ENCODE results near the gene TBXA2R. TPM values are rescaled to one million over a fixed set of nuclear protein-coding genes. Genes with fewer than 3 reads are reported as not detected.

Gene TBXA2R
- total RNA-seq, 1 donor from 2014 or later = 4.5 TPM

DNA sequence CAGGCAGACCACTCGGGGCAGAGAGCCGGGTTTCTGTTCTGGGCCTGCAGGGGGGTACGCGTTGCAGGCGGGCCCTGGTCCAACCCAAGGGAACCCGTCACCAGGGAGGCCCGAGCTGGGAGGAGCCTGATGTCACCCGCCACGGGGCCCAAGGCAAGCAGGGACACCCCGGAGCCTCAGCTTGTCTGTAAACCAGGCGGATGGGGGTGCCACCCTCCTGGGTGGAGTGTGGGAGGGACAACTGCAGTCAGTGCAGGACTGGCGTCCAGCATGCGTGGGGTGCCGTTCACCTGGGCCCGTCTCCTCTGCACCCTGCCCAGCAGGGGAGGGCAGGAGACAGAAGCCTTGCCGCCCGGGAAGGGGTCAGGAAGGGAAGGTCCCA is 12.9 kb upstream of the TBXA2R start:
- no peak for DNase-seq (ENCODE audit: low spot score)

- DNase-seq (ENCODE audit: low spot score) = no peak
Measured at GRCh38 chr19:3618811-3619630, 12.3 kb upstream of the TBXA2R start.

- DNase-seq (ENCODE audit: low spot score) = no peak
Measured at GRCh38 chr19:3618144-3618810, 11.6 kb upstream of the TBXA2R start.

- DNase-seq (ENCODE audit: low spot score) = no peak
Measured at GRCh38 chr19:3617463-3617862, 10.8 kb upstream of the TBXA2R start.

DNA sequence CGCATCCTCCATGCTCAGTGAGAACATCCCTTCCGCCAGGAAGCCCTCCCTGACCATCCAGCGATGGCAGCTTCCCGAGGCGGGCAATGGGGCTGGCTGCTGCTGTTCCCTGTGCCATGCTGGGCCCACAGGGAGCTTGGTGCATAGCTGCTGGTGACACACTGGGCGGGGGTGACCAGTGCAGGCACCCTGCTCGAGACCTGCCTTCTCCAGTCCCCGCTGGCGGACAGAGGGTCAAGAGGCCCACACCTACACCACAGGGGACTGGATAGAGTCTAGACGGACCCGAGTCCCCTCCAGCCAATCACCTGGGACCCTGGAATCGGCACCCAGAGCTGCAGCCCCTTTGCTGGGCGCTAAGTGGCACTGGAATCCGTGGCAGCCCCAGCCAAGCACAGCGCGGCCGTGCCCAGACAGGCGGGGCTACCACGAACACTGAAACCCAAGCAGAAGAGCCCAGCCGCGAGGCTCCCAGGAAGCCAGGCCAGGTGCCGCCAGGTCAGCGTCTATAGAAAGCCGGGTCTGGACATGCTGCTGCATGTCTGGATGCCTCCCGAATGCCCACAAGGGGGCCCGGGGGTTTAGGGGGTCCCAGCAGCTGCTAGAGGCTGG is 9.0 kb upstream of the TBXA2R start:
- DNase-seq (ENCODE audit: low spot score) = no peak

- no peak for DNase-seq (ENCODE audit: low spot score)
Measured at GRCh38 chr19:3614858-3615505, 8.3 kb upstream of the TBXA2R start.

DNA sequence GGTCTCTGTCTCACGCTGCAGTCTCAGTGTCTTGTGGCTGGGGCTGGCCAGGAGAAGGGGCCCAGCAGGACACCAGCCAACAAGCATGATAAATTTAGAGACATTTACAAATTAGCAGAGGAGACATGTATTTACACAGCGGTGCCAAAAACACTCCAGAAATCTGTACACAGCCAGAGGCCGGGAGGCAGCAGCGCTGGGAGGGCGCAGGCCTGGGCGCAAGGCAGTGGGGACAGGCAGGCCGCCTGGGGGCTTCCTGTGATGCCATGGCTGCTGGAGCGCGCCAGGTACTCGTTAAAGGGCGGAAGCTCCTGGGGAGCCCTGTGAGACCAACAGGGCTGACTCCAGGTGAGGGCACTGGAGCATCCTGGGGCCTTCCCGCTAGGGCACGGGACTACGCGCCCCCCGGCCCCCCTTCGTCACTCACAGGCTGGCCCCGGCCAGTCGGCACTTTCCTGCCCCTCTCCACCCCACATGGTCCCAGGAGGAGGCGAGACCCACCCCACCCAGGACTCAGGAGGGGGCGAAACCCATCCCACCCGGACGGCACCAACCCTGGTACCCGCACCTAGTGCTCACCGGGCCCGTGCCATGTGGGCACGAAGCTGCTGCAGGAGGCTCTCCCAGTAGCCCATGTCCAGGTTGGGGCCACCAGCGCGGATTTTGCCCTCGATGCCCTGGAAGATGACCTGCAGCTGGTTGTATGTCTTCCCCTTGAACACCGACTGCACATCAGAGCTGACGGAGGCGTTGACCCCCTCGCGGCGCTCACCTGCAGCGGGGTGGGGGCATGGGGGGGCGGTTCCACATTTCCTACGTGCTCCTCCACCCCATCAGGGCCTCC is 7.4 kb upstream of the TBXA2R start:
- DNase-seq (ENCODE audit: low spot score) = no peak

DNA sequence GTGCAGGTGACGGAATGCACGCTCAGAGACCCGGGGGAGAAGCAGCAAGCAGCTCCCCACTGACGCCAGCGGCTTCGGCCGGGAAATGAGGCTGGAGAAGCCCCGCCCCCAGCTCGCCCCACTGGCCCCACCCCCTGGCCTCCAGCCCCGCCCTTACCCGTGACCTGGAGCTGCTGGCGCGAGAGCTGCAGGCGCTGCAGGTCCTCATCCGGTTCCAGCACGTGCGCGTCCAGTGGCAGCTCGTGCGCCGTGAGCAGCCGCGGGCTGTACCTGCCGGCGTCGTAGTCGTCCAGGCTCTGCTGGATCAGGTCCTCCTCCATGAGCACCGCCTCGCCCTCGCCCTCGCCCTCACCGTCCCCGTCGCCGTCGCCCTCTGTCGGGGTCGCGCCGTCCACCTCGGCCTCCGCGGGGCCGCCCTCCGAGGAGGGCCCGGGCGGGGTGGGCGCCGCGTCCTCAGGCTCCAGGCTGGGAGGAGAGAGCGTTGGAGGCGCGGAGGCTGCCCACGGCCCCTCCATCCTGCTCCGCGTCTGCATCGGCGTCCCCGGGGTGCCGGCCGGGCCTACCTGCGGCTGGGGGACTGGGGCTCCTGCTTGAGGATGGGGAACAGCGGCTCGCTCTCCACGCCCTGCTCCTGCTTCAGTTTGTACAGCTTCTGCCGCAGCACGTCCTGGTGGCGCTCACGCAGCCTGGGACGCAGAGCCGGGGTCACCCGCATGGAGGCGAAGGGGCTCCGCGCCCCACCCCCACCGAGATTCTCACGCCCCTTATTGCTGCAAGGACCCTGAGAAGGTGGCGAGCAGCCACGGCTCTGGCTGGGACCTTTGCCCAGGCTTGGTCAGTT is 6.4 kb upstream of the TBXA2R start:
- no peak for DNase-seq (ENCODE audit: low spot score)

DNA sequence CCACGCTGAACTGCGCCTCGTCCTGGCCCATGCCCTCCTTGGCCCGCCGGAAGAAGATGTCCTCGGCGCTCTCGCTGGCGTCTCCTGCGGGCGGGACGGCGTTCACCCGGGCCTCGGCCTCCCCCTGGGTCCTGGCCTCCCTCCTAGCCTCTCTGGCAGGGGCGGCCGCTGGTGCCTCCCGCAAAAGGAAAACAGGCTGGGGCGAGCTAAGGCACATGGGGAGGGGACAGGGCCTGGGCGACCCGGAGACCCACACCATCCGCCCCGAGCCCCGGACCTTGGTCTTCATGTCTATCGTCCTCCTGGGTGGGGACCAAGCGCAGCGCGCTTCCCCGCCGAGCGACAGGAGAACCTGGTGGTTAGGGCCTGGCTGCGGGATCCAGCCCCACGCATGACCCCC is 5.7 kb upstream of the TBXA2R start:
- DNase-seq (ENCODE audit: low spot score) = no peak

DNA sequence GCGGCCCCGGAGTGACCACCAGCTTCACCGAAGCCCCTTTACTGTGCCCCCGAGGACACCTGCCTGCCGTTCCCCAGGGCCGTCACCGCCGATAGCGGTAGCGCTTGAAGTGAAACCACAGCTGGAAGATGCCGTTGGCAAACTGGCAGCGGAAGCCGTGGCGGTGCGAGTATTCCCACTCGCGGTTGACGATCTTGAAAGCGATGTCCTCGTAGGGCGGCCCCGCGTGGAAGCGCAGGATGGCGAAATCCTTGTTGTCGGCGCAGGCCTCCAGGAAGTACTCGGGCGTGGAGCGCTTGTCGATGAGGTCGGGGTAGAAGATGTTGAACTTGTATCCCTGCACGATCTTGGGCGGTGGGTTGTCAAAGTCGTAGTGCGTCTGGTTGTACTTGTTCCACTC is 5.2 kb upstream of the TBXA2R start:
- DNase-seq (ENCODE audit: low spot score) = no peak

- DNase-seq (ENCODE audit: low spot score) = no peak
Measured at GRCh38 chr19:3610745-3611717, 4.4 kb upstream of the TBXA2R start.

- DNase-seq (ENCODE audit: low spot score) = no peak
Measured at GRCh38 chr19:3609779-3610719, 3.4 kb upstream of the TBXA2R start.

- DNase-seq (ENCODE audit: low spot score) = no peak
Measured at GRCh38 chr19:3608750-3609322, 2.2 kb upstream of the TBXA2R start.

DNA sequence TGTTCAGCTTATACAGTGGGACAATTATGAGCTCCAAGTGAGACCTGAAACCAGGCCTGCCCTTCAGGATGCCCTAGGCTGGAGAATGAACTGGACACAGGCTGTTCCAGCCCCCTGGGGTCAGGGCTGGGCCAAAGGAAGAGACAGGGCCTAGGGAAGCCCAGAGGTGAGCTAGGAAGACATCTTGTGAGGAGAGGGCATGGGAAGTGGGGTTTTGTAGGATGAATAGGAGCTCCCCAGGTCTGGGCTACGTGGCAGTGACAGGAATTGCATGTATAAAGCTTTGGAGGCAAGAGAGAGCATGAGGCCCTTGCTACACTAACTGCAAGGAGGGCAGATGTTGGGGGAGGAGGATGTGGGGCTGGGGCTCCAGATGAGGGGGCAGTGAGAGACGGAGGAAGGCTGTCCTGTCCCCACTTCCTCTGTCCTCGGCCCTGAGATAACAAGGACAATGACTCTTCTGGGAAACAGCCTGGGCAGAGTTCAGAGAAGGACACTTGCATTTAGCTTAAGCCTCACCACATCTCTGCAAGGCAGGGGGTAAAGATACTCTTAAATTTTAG is 1.5 kb upstream of the TBXA2R start:
- no peak for DNase-seq (ENCODE audit: low spot score)

- DNase-seq (ENCODE audit: low spot score) = no peak
Measured at GRCh38 chr19:3607303-3608078, 816 bp upstream of the TBXA2R start.

- no peak for DNase-seq (ENCODE audit: low spot score)
Measured at GRCh38 chr19:3606174-3606689, 443 bp downstream of the TBXA2R start.

GRCh38 chr19:3605770-3606169 is 905 bp downstream of the TBXA2R start:
- no peak for DNase-seq (ENCODE audit: low spot score)

Measured in ureter (tissue), 1 donor.